Right kidney (tissue), 9 donors: ENCODE data around the gene MESD.
A peak's percentile ranks its signal among the peaks of the same experiment; 100 is the strongest.

Experiments used
- DNase-seq: peaks from one replicate; pipeline ENCODE4 v3.0.0-alpha.2; 2016
- long read RNA-seq, 8 donors: transcript quantifications; one replicate each; lab custom pipeline, GENCODE V29; 2026

MESD gene
- long read RNA-seq, donor 1, full-length matches to known transcripts, result 47 of 57 reads
- long read RNA-seq, donor 1, partial matches to known transcripts, result 10 of 57 reads
- long read RNA-seq, donor 1, other reads (novel, unspliced or antisense), result 0 of 57 reads
- long read RNA-seq, donor 2, full-length matches to known transcripts, result 24 of 38 reads
- long read RNA-seq, donor 2, partial matches to known transcripts, result 14 of 38 reads
- long read RNA-seq, donor 2, other reads (novel, unspliced or antisense), result 0 of 38 reads
- long read RNA-seq, donor 3, full-length matches to known transcripts, result 19 of 25 reads
- long read RNA-seq, donor 3, partial matches to known transcripts, result 6 of 25 reads
- long read RNA-seq, donor 3, other reads (novel, unspliced or antisense), result 0 of 25 reads
- long read RNA-seq, donor 4, full-length matches to known transcripts, result 28 of 34 reads
- long read RNA-seq, donor 4, partial matches to known transcripts, result 6 of 34 reads
- long read RNA-seq, donor 4, other reads (novel, unspliced or antisense), result 0 of 34 reads
- long read RNA-seq, donor 5, full-length matches to known transcripts, result 33 of 33 reads
- long read RNA-seq, donor 5, partial matches to known transcripts, result 0 of 33 reads
- long read RNA-seq, donor 5, other reads (novel, unspliced or antisense), result 0 of 33 reads
- long read RNA-seq, donor 6, full-length matches to known transcripts, result 45 of 55 reads
- long read RNA-seq, donor 6, partial matches to known transcripts, result 10 of 55 reads
- long read RNA-seq, donor 6, other reads (novel, unspliced or antisense), result 0 of 55 reads
- long read RNA-seq, donor 7, result 0 reads
- long read RNA-seq, donor 8, full-length matches to known transcripts, result 35 of 47 reads
- long read RNA-seq, donor 8, partial matches to known transcripts, result 12 of 47 reads
- long read RNA-seq, donor 8, other reads (novel, unspliced or antisense), result 0 of 47 reads

GRCh38 chr15:80989518-80990478 lies at the start of gene MESD:
TSS of gene MESD (minus strand) at chr15:80989819. CDS start at chr15:80989791, 28 bp downstream.
- DNase-seq, result peak; percentile 94

DNA sequence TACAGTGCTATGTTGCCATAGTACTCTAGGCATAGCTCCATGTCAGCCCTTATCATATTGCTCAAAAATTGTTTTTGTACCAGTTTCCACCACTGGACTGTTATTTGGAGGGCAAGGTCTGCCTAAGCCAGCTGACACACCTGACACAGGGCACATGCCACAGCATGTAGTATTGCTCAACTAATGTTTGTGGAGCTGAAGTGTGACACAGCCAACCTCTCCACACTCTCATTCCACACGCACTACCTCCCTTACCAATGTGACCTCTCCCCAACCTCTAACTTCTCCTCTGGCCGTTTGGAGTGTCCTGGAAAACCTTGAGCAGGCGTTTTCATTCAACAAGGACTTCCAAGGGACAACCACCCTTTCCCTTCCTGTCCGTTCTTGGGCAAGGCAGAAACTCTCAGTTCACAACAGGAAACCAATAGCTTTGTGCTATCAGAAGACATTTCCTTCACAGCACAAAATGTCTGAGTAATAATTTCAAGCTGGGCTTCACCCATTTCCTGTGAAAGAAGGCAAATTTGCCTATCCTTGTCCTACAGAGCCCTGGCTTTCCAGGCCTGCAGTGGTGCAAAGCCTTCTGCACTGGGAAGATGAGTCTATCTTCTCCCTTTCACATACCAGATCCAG lies 49.5 kb upstream of the MESD start:
- DNase-seq, result no peak

DNA sequence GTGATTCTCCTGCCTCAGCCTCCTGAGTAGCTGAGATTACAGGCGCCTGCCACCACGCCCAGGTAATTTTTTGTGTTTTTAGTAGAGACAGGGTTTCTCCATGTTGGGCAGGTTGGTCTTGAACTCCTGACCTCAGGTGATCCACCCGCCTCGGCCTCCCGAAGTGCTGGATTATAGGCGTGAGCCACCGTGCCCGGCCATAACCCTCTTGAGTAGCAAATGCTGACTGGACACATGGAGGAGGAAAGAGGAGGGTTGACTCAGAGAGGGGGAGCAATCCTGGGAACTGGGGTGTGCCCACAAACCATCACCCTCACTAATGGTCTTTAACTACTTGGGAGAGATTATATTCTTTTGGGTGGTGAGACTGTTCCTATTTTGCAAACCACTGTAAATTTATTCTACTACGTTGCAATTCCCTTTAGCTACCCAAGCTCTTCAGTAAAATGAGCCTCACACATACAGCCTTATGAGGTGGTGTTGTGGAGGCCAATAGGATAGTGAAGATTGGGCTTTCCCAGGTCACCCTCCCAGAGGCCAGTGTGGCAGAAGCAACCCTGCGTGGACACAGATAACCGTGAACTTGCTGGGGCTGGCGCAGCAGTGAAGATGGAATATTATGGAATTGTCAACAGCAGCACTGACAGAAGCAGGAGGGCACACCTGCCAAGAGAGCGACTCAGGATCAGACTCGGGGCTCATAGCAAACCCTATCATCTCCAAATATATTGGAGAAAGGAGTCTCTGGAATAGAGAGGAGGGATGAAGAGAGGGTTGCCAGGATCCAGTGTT lies 48.5 kb upstream of the MESD start:
- no peak for DNase-seq

GRCh38 chr15:81033508-81033907 lies 43.9 kb upstream of the MESD start:
- DNase-seq, result no peak

GRCh38 chr15:81032818-81033217 lies 43.2 kb upstream of the MESD start:
- DNase-seq, result no peak

DNA sequence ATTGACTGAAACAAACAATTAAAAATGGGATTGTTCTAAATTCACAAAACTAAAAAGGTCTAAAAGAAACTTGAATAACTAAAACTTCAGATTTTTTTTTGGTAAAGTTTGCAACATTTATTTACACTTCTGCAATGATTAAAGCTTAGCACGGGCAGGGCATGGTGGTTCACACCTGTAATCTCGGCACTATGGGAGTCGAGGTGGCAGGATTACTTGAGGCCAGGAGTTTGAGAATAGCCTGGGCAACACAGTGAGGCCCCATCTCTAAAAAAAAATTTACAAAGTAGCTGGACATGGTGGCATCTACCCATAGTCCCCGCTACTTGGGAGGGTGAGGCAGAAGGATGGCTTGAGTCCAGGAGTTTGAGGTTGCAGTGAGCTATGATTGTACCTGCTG lies 42.7 kb upstream of the MESD start:
- no peak for DNase-seq

DNA sequence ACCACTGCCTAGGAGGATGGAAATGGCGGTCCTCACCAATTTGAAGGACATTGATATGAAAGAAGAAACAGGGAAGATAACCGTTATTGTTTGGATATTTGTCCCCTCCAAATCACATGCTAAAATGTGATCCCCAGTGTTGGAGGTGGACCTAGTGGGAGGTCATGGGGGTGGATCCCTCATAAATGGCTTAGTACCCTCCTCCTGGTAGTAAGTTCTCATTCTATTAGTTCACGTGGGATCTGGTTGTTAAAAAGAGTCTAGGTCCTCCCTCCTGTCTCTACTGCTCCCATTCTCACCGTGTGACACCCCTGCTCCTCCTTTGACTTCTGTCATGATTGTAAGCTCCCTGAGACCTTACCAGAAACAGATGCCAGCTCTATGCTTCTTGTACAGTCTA lies 41.6 kb upstream of the MESD start:
- no peak for DNase-seq

- DNase-seq, result no peak
Measured at GRCh38 chr15:81030301-81030750, 40.7 kb upstream of the MESD start.

DNA sequence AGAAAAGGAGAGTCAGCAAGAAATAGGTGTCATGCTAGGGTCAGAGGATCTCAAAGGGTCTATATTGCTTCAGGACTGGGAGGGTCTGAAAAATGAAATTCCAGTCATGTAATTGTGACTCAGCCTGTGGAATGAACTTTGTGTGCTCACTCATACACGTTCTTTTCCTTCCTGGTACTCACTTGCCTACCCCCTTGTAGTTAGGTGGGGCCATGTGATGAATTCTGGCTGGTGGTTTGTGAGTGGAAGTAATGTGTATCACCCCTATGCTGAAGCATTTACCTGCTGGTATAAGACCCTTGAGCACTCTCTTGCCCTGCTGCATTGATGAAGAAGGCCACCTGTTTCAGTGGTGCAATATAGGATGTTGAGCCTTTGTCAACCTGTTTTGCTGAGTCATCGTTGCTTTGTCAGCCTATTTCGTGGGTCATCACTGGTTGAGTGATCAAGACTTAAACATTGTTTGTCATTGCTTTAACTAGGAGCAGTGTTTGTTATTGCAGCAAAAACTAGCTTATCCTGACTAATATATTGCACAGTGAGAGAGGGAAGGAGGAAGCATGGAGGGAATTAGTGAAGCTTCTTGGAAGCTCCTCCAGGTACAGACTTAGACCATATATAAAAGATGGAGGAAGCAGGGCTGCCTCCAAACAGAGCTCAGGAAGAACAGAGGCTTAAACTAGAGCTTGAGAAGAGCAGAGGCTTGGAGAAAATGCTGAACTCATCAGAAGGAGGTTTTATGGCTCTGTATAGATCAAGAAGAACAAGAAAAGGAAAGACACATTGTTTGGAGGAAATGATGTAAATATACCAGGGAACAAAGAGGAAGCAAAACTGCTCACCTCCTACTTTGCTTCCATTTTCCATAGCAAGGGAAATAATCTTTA lies 40.0 kb upstream of the MESD start:
- DNase-seq, result no peak

- no peak for DNase-seq
Measured at GRCh38 chr15:81026836-81027599, 37.4 kb upstream of the MESD start.

GRCh38 chr15:81025721-81026370 lies 36.2 kb upstream of the MESD start:
- no peak for DNase-seq

GRCh38 chr15:81024936-81025335 lies 35.3 kb upstream of the MESD start:
- no peak for DNase-seq

- DNase-seq, result no peak
Measured at GRCh38 chr15:81024265-81024872, 34.8 kb upstream of the MESD start.

DNA sequence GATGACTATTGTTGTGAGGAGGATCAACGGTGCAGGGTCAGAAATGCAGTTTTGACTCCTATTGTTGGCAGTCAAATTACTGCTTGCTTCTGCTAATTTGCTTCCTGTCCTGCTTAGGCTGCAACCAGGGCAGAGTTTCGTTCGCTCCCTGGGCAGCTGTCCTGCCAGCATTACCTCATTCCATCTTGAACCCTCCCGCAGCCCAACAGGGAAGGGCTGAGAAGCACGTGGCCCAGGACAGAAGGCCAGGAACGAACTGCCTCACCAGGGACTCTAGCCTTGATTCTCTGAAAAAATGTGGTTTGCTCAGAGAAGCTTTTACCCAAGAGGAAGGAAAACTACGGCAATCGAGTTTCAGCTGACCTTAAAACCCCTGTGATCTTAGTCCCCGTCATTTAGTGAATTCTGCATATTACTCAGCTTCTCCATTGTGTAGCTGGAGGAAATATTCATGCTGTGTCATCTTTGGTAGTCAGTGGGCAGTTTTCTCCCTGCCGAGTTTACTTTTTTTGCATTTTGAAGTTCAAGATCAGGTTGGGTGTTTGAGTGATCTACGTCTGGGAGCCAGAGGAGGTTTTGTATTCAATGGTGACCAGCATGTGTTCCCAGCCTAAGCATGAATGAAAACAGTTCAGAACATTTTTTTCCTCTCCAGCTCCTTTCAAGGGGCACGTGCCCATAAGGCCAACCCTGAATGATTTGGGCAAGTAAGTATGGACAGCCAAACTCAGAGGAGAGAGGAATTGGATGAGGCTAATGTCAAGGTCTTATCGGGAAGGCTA lies 34.1 kb upstream of the MESD start:
- no peak for DNase-seq

DNA sequence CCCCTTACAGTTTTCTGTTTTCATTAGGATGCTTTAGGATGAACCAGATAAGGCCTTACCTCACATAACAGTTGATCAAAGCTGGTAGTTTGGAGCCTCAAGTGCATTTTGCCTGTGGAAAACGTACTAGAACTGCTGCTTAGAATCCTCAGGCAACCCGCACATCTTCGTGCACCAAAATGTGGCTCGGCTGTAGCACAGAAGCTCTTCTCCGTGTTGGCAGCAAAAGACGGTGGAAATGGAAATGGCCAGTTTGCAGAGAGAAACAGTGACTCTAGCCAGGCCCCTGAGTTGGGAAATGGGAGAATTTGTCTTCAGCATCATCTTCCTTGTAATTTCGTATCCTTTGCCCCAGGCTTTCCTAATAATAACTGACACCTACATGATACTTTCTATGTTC lies 31.7 kb upstream of the MESD start:
- DNase-seq, result no peak

DNA sequence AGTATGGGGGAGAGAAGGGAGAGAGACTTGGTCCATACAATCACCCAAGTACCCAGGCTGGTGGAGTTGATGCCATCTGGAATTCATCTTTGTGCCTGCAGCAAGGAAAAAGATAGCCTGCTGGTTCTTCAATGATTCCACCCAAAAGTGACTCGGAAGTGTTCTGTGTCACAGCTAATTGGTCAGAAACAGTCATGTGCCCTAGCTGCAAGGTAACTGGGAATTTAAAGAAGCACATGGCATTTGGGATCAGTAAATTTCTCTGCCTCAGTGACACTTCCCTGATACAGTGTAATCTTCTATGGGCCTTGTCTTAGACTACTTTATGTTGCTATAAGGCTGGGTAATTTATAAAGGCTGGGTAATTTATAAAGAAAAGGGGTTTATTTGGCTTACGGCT lies 28.6 kb upstream of the MESD start:
- DNase-seq, result no peak

- no peak for DNase-seq
Measured at GRCh38 chr15:81016489-81017068, 27.0 kb upstream of the MESD start.
